GM12864 (cell line): ENCODE measurements around the gene FAM13A.
"Not testable (repeated sequence)": the region's sequence is repeated elsewhere in the genome, so short reads cannot be mapped to it uniquely, and the experiment has no call there.

Source experiments
- DNase-seq: peaks from one replicate; pipeline ENCODE4 v3.0.0-alpha.2; 2011; ENCODE audit warnings: low read depth
- H3K4me3 ChIP-seq: 2 replicates; pipeline ENCODE4 v1.5.1; 2011; ENCODE audit warnings: mild to moderate bottlenecking, low read depth, low read length, control low read depth
- TF ChIP-seq, protein P1 (sequence below): IDR thresholded peaks from 2 replicates; pipeline ENCODE4 v1.5.1; 2011; ENCODE audit warnings: low read depth, mild to moderate bottlenecking, moderate library complexity, low read length, control low read depth, inconsistent platforms; ENCODE audit errors: missing control alignments

FAM13A gene

DNA sequence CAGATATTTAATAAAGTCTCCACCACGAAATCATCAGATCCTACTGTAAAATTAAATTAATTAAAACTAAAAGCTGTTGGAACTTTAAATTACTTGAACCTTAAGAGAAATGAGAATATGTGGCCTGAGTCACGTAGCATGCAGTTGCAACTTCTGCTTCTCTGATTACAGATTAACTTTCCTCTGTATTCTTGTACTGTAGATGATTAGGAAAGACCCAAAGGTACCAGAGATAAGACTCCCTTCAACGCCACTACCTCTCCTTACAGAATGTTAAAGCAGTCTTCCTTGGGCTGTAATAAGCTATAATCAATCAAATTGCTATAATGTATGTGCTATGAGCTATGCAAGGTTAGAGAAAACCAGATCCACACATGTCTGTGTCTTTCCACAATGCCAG is 47.9 kb downstream of the FAM13A start:
- no peak overlapping the region for H3K4me3 ChIP-seq
- TF ChIP-seq, protein P1, sequence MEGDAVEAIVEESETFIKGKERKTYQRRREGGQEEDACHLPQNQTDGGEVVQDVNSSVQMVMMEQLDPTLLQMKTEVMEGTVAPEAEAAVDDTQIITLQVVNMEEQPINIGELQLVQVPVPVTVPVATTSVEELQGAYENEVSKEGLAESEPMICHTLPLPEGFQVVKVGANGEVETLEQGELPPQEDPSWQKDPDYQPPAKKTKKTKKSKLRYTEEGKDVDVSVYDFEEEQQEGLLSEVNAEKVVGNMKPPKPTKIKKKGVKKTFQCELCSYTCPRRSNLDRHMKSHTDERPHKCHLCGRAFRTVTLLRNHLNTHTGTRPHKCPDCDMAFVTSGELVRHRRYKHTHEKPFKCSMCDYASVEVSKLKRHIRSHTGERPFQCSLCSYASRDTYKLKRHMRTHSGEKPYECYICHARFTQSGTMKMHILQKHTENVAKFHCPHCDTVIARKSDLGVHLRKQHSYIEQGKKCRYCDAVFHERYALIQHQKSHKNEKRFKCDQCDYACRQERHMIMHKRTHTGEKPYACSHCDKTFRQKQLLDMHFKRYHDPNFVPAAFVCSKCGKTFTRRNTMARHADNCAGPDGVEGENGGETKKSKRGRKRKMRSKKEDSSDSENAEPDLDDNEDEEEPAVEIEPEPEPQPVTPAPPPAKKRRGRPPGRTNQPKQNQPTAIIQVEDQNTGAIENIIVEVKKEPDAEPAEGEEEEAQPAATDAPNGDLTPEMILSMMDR = no peak
- DNase-seq = no peak

DNA sequence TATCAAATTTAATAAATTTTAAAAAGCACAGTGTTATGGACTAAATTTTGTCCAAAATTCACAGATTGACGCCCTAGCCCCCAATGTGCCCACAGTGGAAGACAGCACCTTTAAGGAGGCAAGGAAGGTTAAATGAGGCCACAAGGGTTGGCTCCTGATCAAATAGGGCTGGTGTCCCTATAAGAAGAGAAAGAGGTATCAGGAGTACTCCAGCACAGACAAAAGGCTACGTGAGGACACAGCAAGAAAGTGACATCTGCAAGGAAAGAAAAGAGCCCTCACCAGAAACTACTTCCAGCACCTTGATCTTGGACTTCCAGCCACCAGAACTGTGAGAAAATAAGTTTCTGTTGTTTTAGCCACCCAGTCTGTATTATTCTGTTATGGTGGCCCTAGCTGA is 48.8 kb downstream of the FAM13A start:
- H3K4me3 ChIP-seq = no peak overlapping the region
- TF ChIP-seq, protein P1 = no peak
- no peak for DNase-seq

DNA sequence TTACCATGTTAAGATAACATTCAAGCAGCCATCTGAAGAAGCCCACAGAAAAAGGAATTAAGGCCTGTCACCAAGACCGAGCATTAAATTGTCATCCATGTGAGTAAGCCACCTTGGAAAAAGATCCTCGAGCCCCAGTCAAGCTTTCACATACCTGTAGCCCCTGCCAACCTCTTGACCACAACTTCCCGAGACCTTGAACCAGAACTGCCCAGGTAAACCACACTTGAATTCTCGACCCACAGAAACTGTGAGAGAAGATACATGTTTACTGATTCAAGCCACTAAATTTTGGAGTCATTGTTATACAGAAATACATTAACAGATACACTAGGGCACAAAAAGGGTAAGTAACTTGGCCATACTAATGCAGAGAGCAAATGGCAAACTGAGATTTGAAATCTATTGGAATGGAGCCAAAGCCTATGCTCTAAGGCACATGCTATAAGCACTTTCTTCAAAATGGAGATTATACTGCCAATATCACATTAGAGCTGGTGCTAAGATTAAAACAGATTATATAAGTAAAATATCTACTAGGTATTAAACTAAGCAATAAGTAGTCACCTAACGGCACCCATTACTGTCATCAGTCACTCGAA is 49.5 kb downstream of the FAM13A start:
- TF ChIP-seq, protein P1 = no peak
- no peak for DNase-seq
- H3K4me3 ChIP-seq = no peak overlapping the region

DNA sequence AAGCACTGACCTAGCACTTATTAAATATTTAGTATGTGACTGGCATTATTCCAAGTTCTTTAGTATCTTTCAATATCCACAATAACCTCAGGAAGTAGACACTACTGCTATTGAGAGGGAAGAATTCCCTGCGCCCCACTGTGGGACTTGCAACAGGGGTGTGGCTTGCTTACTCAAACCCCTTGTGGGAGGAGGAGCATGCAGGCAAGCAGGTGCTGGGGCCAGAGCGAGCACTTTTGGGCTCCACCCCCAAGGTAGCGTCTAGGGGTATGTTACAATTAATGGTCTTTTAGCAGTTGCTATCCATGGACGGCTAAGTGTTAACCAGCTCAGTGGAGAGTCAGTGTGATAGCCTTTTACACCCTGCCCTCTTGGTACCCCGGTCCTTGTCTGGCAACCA is 50.7 kb downstream of the FAM13A start:
- DNase-seq = no peak
- no peak overlapping the region for H3K4me3 ChIP-seq
- TF ChIP-seq, protein P1 = no peak

DNA sequence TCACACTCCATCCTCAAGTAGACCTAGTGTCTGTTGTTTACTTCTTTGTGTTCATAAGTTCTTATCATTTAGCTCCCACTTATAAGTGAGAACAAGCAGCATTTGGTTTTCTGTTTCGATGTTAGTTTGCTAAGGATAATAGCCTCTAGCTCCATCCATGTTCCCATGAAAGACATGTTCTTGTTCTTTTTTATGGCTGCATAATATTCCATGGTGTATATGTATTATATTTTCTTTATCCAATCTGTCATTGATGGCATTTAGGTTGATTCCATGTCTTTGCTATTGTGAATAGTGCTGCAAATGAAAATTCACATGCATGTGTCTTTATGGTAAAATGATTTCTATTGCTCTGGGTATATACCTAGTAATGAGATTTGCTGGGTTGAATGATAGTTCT is 51.9 kb downstream of the FAM13A start:
- DNase-seq, H3K4me3 ChIP-seq: not testable (repeated sequence)

DNA sequence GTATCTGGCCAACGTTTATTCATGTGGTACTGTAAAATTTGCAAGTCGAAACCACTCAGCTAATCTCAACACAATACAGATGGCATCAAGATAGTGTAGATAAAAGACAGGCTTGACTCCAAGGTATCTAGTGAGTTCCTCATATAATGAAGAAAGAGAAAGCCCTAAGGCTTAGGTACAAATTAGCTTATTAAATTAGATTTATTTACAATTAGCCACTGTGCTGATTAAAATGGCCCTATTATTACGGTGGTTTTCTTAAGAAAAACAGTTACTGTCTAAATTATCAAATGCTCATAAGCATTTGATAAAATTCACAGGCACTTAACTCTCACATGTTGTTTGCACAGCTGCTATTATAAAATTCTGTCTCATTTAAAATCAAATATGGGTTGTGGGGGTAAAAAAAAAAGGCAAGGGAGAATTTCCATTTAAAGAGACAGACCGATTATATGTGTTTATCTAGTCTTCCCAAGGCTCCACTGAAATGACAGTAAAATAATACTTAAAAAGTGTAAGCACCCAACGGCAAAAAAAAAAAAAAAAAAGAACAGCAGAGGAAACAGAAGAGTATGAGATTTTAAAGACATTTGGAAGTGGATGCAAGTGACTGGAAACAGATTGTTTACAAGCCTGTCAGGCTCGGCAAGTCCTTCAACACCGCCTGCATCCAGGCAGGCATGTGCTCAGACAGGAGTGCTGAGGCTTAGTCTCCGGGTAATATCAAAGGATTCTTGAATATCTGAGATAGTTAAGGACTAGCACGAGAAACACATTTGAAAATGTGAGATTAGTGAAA is 55.1 kb downstream of the FAM13A start:
- TF ChIP-seq, protein P1 = no peak
- DNase-seq = no peak
- H3K4me3 ChIP-seq = no peak overlapping the region

DNA sequence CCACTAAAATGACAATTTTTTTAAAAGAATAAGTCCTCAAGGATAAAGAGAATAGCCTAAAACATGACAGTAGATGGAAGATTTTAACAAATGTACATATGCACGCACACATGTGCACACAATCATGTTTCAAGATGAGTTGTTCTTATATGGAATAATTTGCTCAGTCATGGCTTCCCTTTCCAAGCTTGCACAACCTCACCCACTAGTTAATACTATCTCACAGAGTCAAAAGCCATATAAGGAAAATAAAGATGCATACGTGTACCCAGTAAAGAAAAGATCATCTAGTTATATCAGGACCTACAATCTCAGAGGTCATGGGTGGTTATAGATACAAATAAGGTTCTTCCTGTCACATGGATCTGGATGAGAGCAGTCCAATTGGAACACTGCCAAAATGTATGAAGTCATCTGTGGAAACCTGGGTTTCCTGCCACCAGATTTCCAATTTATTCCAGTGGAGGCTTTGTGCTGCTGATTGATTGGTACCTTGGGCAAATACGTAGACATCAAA is 56.1 kb downstream of the FAM13A start:
- H3K4me3 ChIP-seq = no peak overlapping the region
- TF ChIP-seq, protein P1 = no peak
- DNase-seq = no peak
